EL (cell line): ENCODE measurements around the gene DDA1.
A peak's percentile ranks its signal among the peaks of the same experiment; 100 is the strongest.
"Not testable (repeated sequence)": the region's sequence is repeated elsewhere in the genome, so short reads cannot be mapped to it uniquely, and the experiment has no call there.

Source experiments
- DNase-seq: peaks from one replicate; pipeline ENCODE4 v3.0.0-alpha.2; 2016

Gene DDA1

GRCh38 chr19:17348700-17349099, 39.3 kb downstream of the DDA1 start:
- peak; percentile 76 for DNase-seq

- DNase-seq, result no peak
These were observed 42.6 kb downstream of the DDA1 start for GRCh38 chr19:17351815-17352435.

DNA sequence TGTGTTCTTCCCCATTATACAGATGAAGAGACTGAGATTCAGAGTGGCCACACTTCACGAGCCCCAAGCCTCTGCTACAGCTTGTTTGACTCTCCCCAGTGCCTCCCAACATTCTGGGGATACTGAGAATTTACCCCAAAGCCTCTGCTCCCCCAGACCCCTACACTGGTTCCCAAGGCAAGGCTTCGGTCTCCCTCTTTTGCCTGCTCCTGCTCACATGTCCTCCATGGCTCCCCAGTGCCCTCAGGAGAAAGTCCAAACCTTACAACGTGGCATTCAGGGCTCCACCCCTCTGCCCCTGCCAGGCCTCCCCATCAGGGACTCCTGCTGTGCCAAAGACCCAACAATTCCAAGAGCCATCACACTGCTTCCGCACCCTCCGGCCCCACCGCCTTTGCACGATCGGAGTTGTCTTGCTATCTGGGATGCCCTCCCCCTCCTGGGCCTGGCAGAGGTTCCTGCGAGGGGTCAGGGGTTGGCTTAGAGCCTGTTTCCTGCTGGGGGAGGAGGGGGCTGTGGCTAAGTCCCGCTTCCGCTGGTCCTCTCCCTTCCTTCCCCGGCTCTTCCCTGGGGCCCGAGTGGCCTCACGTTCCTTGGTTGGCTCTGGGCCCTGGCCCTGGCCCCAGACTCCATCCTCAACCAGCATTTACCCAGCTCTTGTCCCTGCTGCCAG, 43.4 kb downstream of the DDA1 start:
- no peak for DNase-seq

GRCh38 chr19:17353386-17353785, 44.0 kb downstream of the DDA1 start:
- no peak for DNase-seq

- DNase-seq, result no peak
These were observed 47.8 kb downstream of the DDA1 start for GRCh38 chr19:17357078-17357666.

DNA sequence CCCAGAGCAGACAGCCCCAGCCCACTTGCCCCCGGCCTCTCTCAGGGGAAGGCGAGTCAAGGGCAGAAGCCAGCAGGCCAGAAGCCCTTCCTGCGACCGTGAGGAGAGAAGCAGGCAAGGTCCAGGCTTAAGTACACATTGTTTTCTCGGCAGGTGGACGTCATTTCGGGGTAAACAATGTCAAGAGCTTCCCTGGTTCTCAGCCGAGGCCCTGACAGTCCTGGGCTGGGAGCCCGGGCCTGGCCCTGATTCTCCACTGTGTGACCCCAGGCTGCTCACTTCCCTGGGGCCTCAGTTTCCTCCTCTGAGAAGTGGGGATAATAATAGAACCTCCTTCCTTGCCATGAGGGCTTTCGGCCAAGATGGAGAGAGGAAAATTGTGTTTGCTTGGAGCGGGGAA, 48.4 kb downstream of the DDA1 start:
- DNase-seq, result no peak

GRCh38 chr19:17358395-17358794, 49.0 kb downstream of the DDA1 start:
- DNase-seq, result peak; percentile 24

- no peak for DNase-seq
These were observed 50.8 kb downstream of the DDA1 start for GRCh38 chr19:17359905-17360800.

DNA sequence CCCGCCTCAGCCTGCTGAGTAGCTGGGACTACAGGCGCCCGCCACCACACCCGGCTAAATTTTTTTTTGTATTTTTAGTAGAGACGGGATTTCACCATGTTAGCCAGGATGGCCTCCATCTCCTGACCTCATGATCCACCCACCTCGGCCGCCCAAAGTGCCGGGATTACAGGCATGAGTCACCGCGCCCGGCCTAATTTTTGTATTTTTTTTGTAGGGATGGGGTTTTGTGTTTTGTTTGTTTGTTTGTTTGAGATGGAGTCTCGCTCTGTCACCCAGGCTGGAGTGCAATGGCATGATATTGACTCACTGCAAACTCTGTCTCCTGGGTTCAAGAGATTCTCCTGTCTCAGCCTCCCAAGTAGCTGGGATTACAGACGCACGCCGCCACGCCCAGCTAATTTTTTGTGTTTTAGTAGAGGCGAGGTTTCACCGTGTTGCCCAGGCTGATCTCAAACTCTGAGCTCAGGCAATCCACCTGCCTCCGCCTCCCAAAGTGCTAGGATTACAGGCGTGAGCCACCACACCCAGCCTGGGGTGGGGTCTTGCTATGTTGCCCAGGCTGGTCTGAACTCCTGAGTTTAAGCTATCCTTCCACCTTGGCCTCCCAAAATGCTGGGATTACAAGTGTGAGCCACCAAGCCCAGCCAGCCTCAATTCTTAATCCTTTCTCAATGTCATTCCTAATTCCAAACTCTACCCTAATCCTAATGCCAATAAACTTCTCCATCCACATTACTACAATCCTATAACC, 54.7 kb downstream of the DDA1 start:
- DNase-seq, result not testable (repeated sequence)

- DNase-seq, result no peak
These were observed 56.0 kb downstream of the DDA1 start for GRCh38 chr19:17365361-17365760.

GRCh38 chr19:17370026-17370587, 60.7 kb downstream of the DDA1 start:
- no peak for DNase-seq
